Activated CD4-positive, alpha-beta memory T cell treated with anti-CD3 and anti-CD28 coated beads, Interleukin-2, amount 10 ng/mL, durations not matched to agents 7 days and 5 days (primary cell): ENCODE measurements around the gene ZNF512B. TPM values are rescaled to one million over a fixed set of nuclear protein-coding genes. Genes with fewer than 3 reads are reported as not detected.

Experiments
- CTCF ChIA-PET: fragments of 350-600 bp; sonication (Branson Sonifier 250); formaldehyde crosslinking; loops from one replicate; lab custom pipeline; 2021; ENCODE audit warnings: antibody characterized with exemption, inconsistent platforms; lab: Charles Lee
- POLR2A ChIA-PET: fragments of 350-600 bp; sonication (Branson Sonifier 250); formaldehyde crosslinking; loops from one replicate; lab custom pipeline; 2021; ENCODE audit warnings: antibody characterized with exemption; lab: Charles Lee
- DNase-seq: peaks from one replicate; pipeline ENCODE4 v3.0.0-alpha.2; 2020
- H3K27ac Mint-ChIP-seq: one replicate; pipeline ENCODE4 v1.8.0; 2021; ENCODE audit warnings: mild to moderate bottlenecking, mixed read lengths
- H3K27me3 Mint-ChIP-seq: one replicate; pipeline ENCODE4 v1.8.0; 2021; ENCODE audit warnings: mixed read lengths
- H3K36me3 Mint-ChIP-seq: one replicate; pipeline ENCODE4 v1.8.0; 2021; ENCODE audit warnings: low read depth, mixed read lengths
- H3K4me1 Mint-ChIP-seq: one replicate; pipeline ENCODE4 v1.8.0; 2021; ENCODE audit warnings: mixed read lengths
- H3K4me3 Mint-ChIP-seq: one replicate; pipeline ENCODE4 v1.8.0; 2021; ENCODE audit warnings: mild to moderate bottlenecking, mixed read lengths
- H3K9me3 Mint-ChIP-seq: one replicate; pipeline ENCODE4 v1.8.0; 2021; ENCODE audit warnings: mixed read lengths
- total RNA-seq, 2 experiments: library from RNA; stranded (reverse); gene quantifications; one replicate each; pipeline ENCODE4 v1.2.3, GENCODE V29; 2021

Gene ZNF512B
- total RNA-seq, 2 experiments from 2014 or later = 16.5 to 16.7 TPM

DNA sequence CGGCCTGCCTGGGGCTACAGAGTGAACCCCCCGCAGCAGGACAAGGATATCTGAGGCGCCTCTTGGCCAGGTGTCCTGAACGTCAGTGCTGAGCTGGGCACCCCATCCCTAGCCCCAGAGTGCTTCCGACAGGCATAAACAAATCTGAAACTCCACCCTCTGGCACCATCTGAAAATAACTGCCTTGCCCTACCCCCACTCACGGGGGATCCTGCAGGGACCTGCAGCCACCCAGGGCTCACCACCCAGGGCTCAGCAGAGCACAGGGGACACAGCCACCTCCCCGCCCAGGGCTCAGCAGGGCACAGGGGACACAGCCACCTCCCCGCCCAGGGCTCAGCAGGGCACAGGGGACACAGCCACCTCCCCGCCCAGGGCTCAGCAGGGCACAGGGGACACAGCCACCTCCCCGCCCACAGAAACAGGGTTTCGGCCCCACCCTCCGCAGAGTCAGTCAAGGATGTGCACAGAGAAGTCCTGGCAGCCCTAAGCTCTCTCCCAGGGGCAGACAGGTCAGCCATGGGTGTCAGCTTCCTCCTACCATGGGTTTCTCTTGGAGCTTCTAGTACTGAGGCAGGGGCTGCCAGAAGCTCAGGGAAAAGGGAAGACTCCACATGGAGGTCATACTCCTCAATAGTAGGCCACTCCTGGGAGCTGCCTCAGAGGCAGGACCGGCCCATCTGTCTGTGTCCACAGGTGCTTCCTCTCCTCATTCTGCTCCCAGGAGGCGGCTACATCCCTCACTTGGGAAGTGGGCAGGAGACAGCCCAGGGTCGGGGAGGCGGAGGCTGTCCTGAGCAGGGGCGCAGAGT lies 18.1 kb downstream of the ZNF512B start:
- no peaks in the 10 kb centered on the region for H3K27me3 Mint-ChIP-seq
- DNase-seq = no peak
- H3K4me3 Mint-ChIP-seq = no peak overlapping the region
- H3K36me3 Mint-ChIP-seq = peaks cover 5% of the 10 kb centered on the region
- peaks cover 61% of the 10 kb centered on the region for H3K4me1 Mint-ChIP-seq
- peaks cover 3% of the 10 kb centered on the region for H3K9me3 Mint-ChIP-seq
- H3K27ac Mint-ChIP-seq = no peak overlapping the region
- ChIA-PET CTCF (interaction anchor here (1.4 kb wide), 1 partner anchor 22 kb away, joined by 3 read pairs; no protein-coding TSS in a partner anchor), POLR2A (no interaction called here)

GRCh38 chr20:63950701-63951397 lies 18.9 kb downstream of the ZNF512B start:
- Mint-ChIP-seq H3K4me1 (peaks cover 59% of the 10 kb centered on the region), H3K27ac (no peak overlapping the region)

GRCh38 chr20:63947638-63948456 lies 21.9 kb downstream of the ZNF512B start:
- Mint-ChIP-seq H3K4me1 (peaks cover 43% of the 10 kb centered on the region), H3K4me3 (peak overlapping the region; percentile 58), H3K36me3 (peaks cover 20% of the 10 kb centered on the region), H3K9me3 (peaks cover 3% of the 10 kb centered on the region), H3K27ac (peak overlapping the region; percentile 90), H3K27me3 (no peaks in the 10 kb centered on the region)
- CTCF ChIA-PET = no interaction called here
- POLR2A ChIA-PET = no interaction called here
- DNase-seq = peak; percentile 51

More at GRCh38 chr20:63950701-63951397, 18.9 kb downstream of the ZNF512B start:
- no peaks in the 10 kb centered on the region for H3K27me3 Mint-ChIP-seq
- H3K9me3 Mint-ChIP-seq = peaks cover 3% of the 10 kb centered on the region
- POLR2A ChIA-PET = no interaction called here
- DNase-seq = no peak
- H3K36me3 Mint-ChIP-seq = peaks cover 6% of the 10 kb centered on the region
- CTCF ChIA-PET = interaction anchor here (1.4 kb wide), 1 partner anchor 23 kb away, joined by 3 read pairs; no protein-coding TSS in a partner anchor
- H3K4me3 Mint-ChIP-seq = no peak overlapping the region

DNA sequence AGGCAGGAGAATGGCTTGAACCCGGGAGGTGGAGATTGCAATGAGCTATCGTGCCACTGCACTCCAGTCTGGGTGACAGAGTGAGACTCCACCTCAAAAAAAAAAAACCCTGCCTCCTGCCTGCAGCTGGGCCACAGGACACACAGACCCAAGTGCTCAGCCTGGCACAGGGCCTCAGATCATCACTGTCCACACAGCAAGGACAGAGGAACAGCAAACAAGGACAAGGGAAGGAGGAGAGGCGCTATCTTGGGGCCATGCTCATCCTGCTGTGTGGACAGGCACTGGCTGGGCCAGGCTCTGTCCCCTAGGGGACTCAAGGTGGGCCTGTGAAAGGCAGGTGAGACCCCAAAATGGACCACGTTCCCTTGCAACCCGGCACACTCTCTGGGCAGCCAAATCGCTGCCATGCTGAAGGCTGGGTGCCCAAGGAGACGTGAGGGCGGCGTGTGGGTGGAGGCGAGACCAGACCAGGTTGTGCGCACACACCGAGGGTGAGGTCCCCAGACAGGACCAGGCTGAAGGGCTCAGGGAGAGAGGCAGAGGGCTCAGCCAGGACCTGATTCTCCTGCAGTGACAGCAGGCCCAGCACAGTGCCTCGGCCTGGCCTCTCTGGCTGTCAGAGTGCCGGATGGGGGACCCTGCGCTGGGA lies 22.6 kb downstream of the ZNF512B start:
- no peak for DNase-seq
- peaks cover 24% of the 10 kb centered on the region for H3K36me3 Mint-ChIP-seq
- H3K4me3 Mint-ChIP-seq = no peak overlapping the region
- ChIA-PET CTCF (no interaction called here), POLR2A (interaction anchor here (0.7 kb wide), 1 partner anchor 11 kb away, joined by 3 read pairs; no protein-coding TSS in a partner anchor)
- no peaks in the 10 kb centered on the region for H3K27me3 Mint-ChIP-seq
- H3K27ac Mint-ChIP-seq = peak overlapping the region; percentile 90
- peaks cover 3% of the 10 kb centered on the region for H3K9me3 Mint-ChIP-seq
- peaks cover 45% of the 10 kb centered on the region for H3K4me1 Mint-ChIP-seq

DNA sequence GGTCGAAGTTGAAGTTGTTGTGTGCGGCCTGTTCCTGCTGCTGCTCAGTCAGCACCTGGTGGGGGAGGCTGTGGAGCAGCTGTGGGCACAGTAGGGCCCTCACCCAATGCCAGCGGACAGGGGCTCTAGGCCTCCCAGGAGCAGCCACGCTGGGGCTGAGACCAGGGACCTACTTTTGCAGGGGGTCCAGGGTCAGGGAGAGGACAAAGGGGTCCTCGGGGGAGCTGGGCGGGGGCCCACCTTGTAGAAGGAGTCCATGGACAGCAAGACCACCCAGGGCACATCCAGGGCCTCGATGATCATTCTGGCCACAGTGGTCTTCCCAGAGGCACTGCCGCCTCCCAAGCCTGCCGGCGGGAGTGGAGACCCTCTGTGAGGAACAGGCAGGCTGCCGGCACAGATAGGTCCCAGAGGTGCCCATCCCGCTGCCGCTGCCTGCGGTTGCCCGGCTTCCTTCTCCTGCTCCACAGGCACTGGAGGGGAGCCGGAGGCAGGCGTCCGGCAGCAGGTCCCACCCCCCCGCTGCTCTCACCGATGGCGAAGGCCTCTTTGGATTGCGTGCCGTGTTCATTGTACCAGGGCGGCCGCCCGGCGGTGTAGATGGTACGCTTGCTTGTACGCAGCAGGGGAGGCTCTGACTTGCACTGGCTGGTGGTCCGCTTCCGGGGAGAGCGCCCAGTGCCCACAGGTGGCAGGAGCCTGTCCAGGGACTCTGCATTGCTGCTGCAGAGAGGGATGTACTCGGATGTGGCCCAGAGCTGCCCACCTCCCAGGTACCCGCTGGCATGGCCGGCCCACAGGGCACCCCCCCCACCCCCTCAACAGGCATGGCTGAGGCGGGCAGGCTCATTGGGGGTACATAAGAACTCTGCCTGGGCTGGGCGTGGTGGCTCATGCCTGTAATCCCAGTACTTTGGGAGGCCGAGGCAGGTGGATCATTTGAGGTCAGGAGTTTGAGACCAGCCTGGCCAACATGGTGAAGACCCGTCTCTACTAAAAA lies 23.5 kb downstream of the ZNF512B start:
- CTCF ChIA-PET = interaction anchor here (0.9 kb wide), 1 partner anchor 8 kb away, joined by 3 read pairs; no protein-coding TSS in a partner anchor

GRCh38 chr20:63945031-63945658 lies 24.6 kb downstream of the ZNF512B start:
- peak overlapping the region; percentile 31 for H3K27ac Mint-ChIP-seq
- ChIA-PET CTCF (no interaction called here), POLR2A (no interaction called here)
- H3K4me3 Mint-ChIP-seq = no peak overlapping the region
- DNase-seq = no peak
- peaks cover 38% of the 10 kb centered on the region for H3K36me3 Mint-ChIP-seq
- peaks cover 53% of the 10 kb centered on the region for H3K4me1 Mint-ChIP-seq
- peaks cover 3% of the 10 kb centered on the region for H3K9me3 Mint-ChIP-seq
- H3K27me3 Mint-ChIP-seq = no peaks in the 10 kb centered on the region

More for the DNA sequence above, 23.5 kb downstream of the ZNF512B start:
- no peaks in the 10 kb centered on the region for H3K27me3 Mint-ChIP-seq
- H3K4me1 Mint-ChIP-seq = peaks cover 48% of the 10 kb centered on the region
- no peak overlapping the region for H3K27ac Mint-ChIP-seq
- POLR2A ChIA-PET = interaction anchor here (0.7 kb wide), 1 partner anchor 11 kb away, joined by 3 read pairs; no protein-coding TSS in a partner anchor
- H3K4me3 Mint-ChIP-seq = no peak overlapping the region
- no peak for DNase-seq
- H3K9me3 Mint-ChIP-seq = peaks cover 3% of the 10 kb centered on the region
- peaks cover 28% of the 10 kb centered on the region for H3K36me3 Mint-ChIP-seq

- Mint-ChIP-seq H3K27me3 (no peaks in the 10 kb centered on the region), H3K27ac (no peak overlapping the region), H3K9me3 (peaks cover 3% of the 10 kb centered on the region), H3K36me3 (peaks cover 42% of the 10 kb centered on the region), H3K4me1 (peaks cover 46% of the 10 kb centered on the region), H3K4me3 (no peak overlapping the region)
- no peak for DNase-seq
- ChIA-PET POLR2A (interaction anchor here (2.0 kb wide), 1 partner anchor 79 kb away, joined by 5 read pairs; the partner anchor contains the start of gene TPD52L2), CTCF (no interaction called here)
These were observed 25.4 kb downstream of the ZNF512B start for GRCh38 chr20:63944078-63944941.

- H3K4me3 Mint-ChIP-seq = no peak overlapping the region
- DNase-seq = no peak
These were observed 26.0 kb downstream of the ZNF512B start for GRCh38 chr20:63943808-63944077.

GRCh38 chr20:63942969-63943807 lies 26.5 kb downstream of the ZNF512B start:
- H3K4me1 Mint-ChIP-seq = peaks cover 36% of the 10 kb centered on the region
- peak overlapping the region; percentile 88 for H3K27ac Mint-ChIP-seq
- ChIA-PET CTCF (interaction anchor here (0.6 kb wide), 1 partner anchor 309 kb away, joined by 5 read pairs; no protein-coding TSS in a partner anchor), POLR2A (interaction anchor here (1.1 to 2.0 kb wide), 3 partner anchors 15 to 422 kb away, joined by 3 to 5 read pairs (median 5); partner anchors contain the start of genes PPDPF and TPD52L2)
- no peak for DNase-seq
- peaks cover 1% of the 10 kb centered on the region for H3K9me3 Mint-ChIP-seq
- peaks cover 40% of the 10 kb centered on the region for H3K36me3 Mint-ChIP-seq
- no peaks in the 10 kb centered on the region for H3K27me3 Mint-ChIP-seq
- H3K4me3 Mint-ChIP-seq = no peak overlapping the region

More at GRCh38 chr20:63943808-63944077, 26.0 kb downstream of the ZNF512B start:
- POLR2A ChIA-PET = interaction anchor here (2.0 kb wide), 1 partner anchor 78 kb away, joined by 5 read pairs; the partner anchor contains the start of gene TPD52L2
- Mint-ChIP-seq H3K27ac (no peak overlapping the region), H3K36me3 (peaks cover 42% of the 10 kb centered on the region), H3K9me3 (peaks cover 3% of the 10 kb centered on the region), H3K4me1 (peaks cover 40% of the 10 kb centered on the region), H3K27me3 (no peaks in the 10 kb centered on the region)
- CTCF ChIA-PET = no interaction called here
